Left ventricle myocardium superior (tissue), 1 donor: ENCODE results near the gene RELL2. TPM values are rescaled to one million over a fixed set of nuclear protein-coding genes. Genes with fewer than 3 reads are reported as not detected.
A peak's percentile ranks its signal among the peaks of the same experiment; 100 is the strongest.
"Not testable (repeated sequence)": the region's sequence is repeated elsewhere in the genome, so short reads cannot be mapped to it uniquely, and the experiment has no call there.

ENCODE experiments used
- ATAC-seq: fragments of 200-7000 bp; cut with Tn5 transposase; one replicate; pipeline ENCODE4 v1.9.1; 2020; ENCODE audit warnings: mild to moderate bottlenecking, moderate library complexity
- DNase-seq: peaks from one replicate; pipeline ENCODE4 v3.0.0-alpha.2; 2020
- intact Hi-C: fragments of 100-400 bp; cut with micrococcal nuclease; formaldehyde crosslinking; loops from one replicate; pipeline ENCODE4 v1.11.0; 2022
- long read RNA-seq: library from polyadenylated mRNA; unstranded; transcript quantifications from one replicate; pipeline ENCODE4 v2.0.0, GENCODE V29; 2021
- total RNA-seq: library from RNA; stranded (reverse); fragmentation: NEBNext Ultra II Directional; extraction: Animal tissue kit (Norgen Biotek cat#: 25700); gene quantifications from one replicate; pipeline ENCODE4 v1.2.1, GENCODE V29; 2021
- donor health status: DM: no; HTN: yes; CAD: no; lungs with severe emphysema.

The RELL2 gene
- 0.55 TPM for total RNA-seq
- long read RNA-seq, partial matches to known transcripts = 0 of 3 reads
- long read RNA-seq, other reads (novel, unspliced or antisense) = 0 of 3 reads

- intact Hi-C loops = no loop called here
- peak; percentile 98 for ATAC-seq
- peak; percentile 97 for DNase-seq
These were observed at the start of gene RELL2, which contains the start of gene HDAC3 for GRCh38 chr5:141636413-141637122. Gene RELL2, plus strand, starts transcription at chr5:141636997. Its CDS starts 1,229 bp downstream, at chr5:141638226. Gene HDAC3, minus strand, starts transcription at chr5:141636849. Its CDS starts 59 bp downstream, at chr5:141636790.

- DNase-seq (no peak), ATAC-seq (no peak)
- intact Hi-C loops = no loop called here
These were observed 46.7 kb upstream of the RELL2 start for GRCh38 chr5:141590127-141590526.

GRCh38 chr5:141596867-141597266 is 39.9 kb upstream of the RELL2 start:
- ATAC-seq = no peak
- no peak for DNase-seq
- intact Hi-C loops = no loop called here

GRCh38 chr5:141597394-141597793 is 39.4 kb upstream of the RELL2 start:
- intact Hi-C loops = no loop called here
- DNase-seq = no peak
- no peak for ATAC-seq

- no peak for DNase-seq
- intact Hi-C loops = no loop called here
- ATAC-seq = peak; percentile 54
These were observed 39.0 kb upstream of the RELL2 start for GRCh38 chr5:141597814-141598213.

- ATAC-seq = peak; percentile 92
- DNase-seq = no peak
- intact Hi-C loops = no loop called here
These were observed 38.1 kb upstream of the RELL2 start for GRCh38 chr5:141598391-141599345.

- ATAC-seq = no peak
- intact Hi-C loops = no loop called here
These were observed 34.2 kb upstream of the RELL2 start for GRCh38 chr5:141602606-141603005.

GRCh38 chr5:141603923-141604717 is 32.7 kb upstream of the RELL2 start:
- DNase-seq = no peak

More at GRCh38 chr5:141602606-141603005, 34.2 kb upstream of the RELL2 start:
- no peak for DNase-seq

GRCh38 chr5:141605523-141606277 is 31.1 kb upstream of the RELL2 start:
- DNase-seq (no peak), ATAC-seq (peak; percentile 73)
- intact Hi-C loops = no loop called here

More at GRCh38 chr5:141603923-141604717, 32.7 kb upstream of the RELL2 start:
- intact Hi-C loops = no loop called here
- peak; percentile 86 for ATAC-seq

GRCh38 chr5:141608046-141608445 is 28.8 kb upstream of the RELL2 start:
- no peak for ATAC-seq
- no peak for DNase-seq
- intact Hi-C loops = no loop called here

- DNase-seq (no peak), ATAC-seq (no peak)
- intact Hi-C loops = no loop called here
These were observed 28.2 kb upstream of the RELL2 start for GRCh38 chr5:141608557-141608956.

- DNase-seq (no peak), ATAC-seq (no peak)
- intact Hi-C loops = no loop called here
These were observed 27.8 kb upstream of the RELL2 start for GRCh38 chr5:141609044-141609443.

GRCh38 chr5:141609921-141610320 is 26.9 kb upstream of the RELL2 start:
- intact Hi-C loops, DNase-seq: not testable (repeated sequence)

GRCh38 chr5:141611289-141611688 is 25.5 kb upstream of the RELL2 start:
- ATAC-seq (no peak), DNase-seq (no peak)
- intact Hi-C loops = no loop called here

More at GRCh38 chr5:141609921-141610320, 26.9 kb upstream of the RELL2 start:
- not testable (repeated sequence) for ATAC-seq

GRCh38 chr5:141613344-141613743 is 23.5 kb upstream of the RELL2 start:
- no peak for DNase-seq
- no peak for ATAC-seq
- intact Hi-C loops = no loop called here

- intact Hi-C loops = loop anchor here (2.0 kb wide), 1 partner anchor 23 kb away; no protein-coding TSS in a partner anchor
- no peak for ATAC-seq
These were observed 20.6 kb upstream of the RELL2 start for GRCh38 chr5:141615991-141616720.

GRCh38 chr5:141617128-141617527 is 19.7 kb upstream of the RELL2 start:
- intact Hi-C loops = loop anchor here (2.0 kb wide), 1 partner anchor 24 kb away; no protein-coding TSS in a partner anchor
- ATAC-seq = no peak
- no peak for DNase-seq

More at GRCh38 chr5:141615991-141616720, 20.6 kb upstream of the RELL2 start:
- DNase-seq = no peak
